ENCODE measurements around the gene NOTCH4. TPM values are rescaled to one million over a fixed set of nuclear protein-coding genes. Genes with fewer than 3 reads are reported as not detected.
A peak's percentile ranks its signal among the peaks of the same experiment; 100 is the strongest.

Gene NOTCH4
- total and polyA plus RNA-seq, 2 experiments from 2014 or later, result 0.65 to 1.2 TPM

GRCh38 chr6:32181148-32181702 is 42.6 kb downstream of the NOTCH4 start:
- peaks cover 14% of the 10 kb centered on the region for H3F3A ChIP-seq (ENCODE audit: insufficient read depth)
- no peaks in the 10 kb centered on the region for H4K20me1 ChIP-seq (ENCODE audit: insufficient read depth)
- H3K9me2 ChIP-seq (ENCODE audit: insufficient read depth), result no peaks in the 10 kb centered on the region
- H3K4me3 ChIP-seq, result no peak overlapping the region
- WGBS, 2 experiments (ENCODE audit: low coverage in 1 of 2, low lambda C conversion rate in 2 of 2, missing lambda C conversion rate in 2 of 2), result 87 to 93% methylated on average over 15 of the region's 15 CpGs
- H3K36me3 ChIP-seq (ENCODE audit: low read depth), result no peaks in the 10 kb centered on the region
- peaks cover 14% of the 10 kb centered on the region for H3K4me1 ChIP-seq (ENCODE audit: insufficient read depth)
- no peak overlapping the region for H2AFZ ChIP-seq
- H3K27me3 ChIP-seq (replicated peaks; ENCODE audit: insufficient read depth), result no peaks in the 10 kb centered on the region
- no peak overlapping the region for H3K27ac ChIP-seq
- H3K9me3 ChIP-seq (ENCODE audit: low read depth), result no peaks in the 10 kb centered on the region
- TF ChIP-seq EZH2 (IDR thresholded peaks at IDR 0.05; ENCODE audit: insufficient read depth, poor library complexity, severe bottlenecking) (no peak), EZH2phosphoT487 (IDR thresholded peaks at IDR 0.05; ENCODE audit: insufficient read depth, low read depth) (no peak)
- peaks cover 21% of the 10 kb centered on the region for H3K79me2 ChIP-seq (ENCODE audit: insufficient read depth)
- H3K9ac ChIP-seq, result no peak overlapping the region
- no peak for DNase-seq
- in situ Hi-C loops (cut with MboI), result no loop called here
- H3K4me2 ChIP-seq (ENCODE audit: unreplicated experiment), result no peak overlapping the region

GRCh38 chr6:32179766-32180405 is 44.0 kb downstream of the NOTCH4 start:
- no peaks in the 10 kb centered on the region for H4K20me1 ChIP-seq (ENCODE audit: insufficient read depth)
- no peak for DNase-seq
- no peak overlapping the region for H2AFZ ChIP-seq
- WGBS, 2 experiments (ENCODE audit: low coverage in 1 of 2, low lambda C conversion rate in 2 of 2, missing lambda C conversion rate in 2 of 2), result 78 to 79% methylated on average over 10 of the region's 10 CpGs
- H3K4me2 ChIP-seq (ENCODE audit: unreplicated experiment), result no peak overlapping the region
- peaks cover 13% of the 10 kb centered on the region for H3F3A ChIP-seq (ENCODE audit: insufficient read depth)
- H3K4me3 ChIP-seq, result no peak overlapping the region
- no peaks in the 10 kb centered on the region for H3K9me2 ChIP-seq (ENCODE audit: insufficient read depth)
- H3K9me3 ChIP-seq (ENCODE audit: low read depth), result no peaks in the 10 kb centered on the region
- H3K9ac ChIP-seq, result no peak overlapping the region
- no peak for TF ChIP-seq EZH2phosphoT487 (IDR thresholded peaks at IDR 0.05; ENCODE audit: insufficient read depth, low read depth)
- TF ChIP-seq EZH2 (IDR thresholded peaks at IDR 0.05; ENCODE audit: insufficient read depth, poor library complexity, severe bottlenecking), result no peak
- H3K36me3 ChIP-seq (ENCODE audit: low read depth), result no peaks in the 10 kb centered on the region
- no peak overlapping the region for H3K27ac ChIP-seq
- in situ Hi-C loops (cut with MboI), result no loop called here
- H3K79me2 ChIP-seq (ENCODE audit: insufficient read depth), result peaks cover 29% of the 10 kb centered on the region
- H3K27me3 ChIP-seq (replicated peaks; ENCODE audit: insufficient read depth), result no peaks in the 10 kb centered on the region
- H3K4me1 ChIP-seq (ENCODE audit: insufficient read depth), result peaks cover 14% of the 10 kb centered on the region

- Histone ChIP-seq H3F3A (ENCODE audit: insufficient read depth) (peaks cover 13% of the 10 kb centered on the region), H3K79me2 (ENCODE audit: insufficient read depth) (peaks cover 34% of the 10 kb centered on the region), H3K27me3 (replicated peaks; ENCODE audit: insufficient read depth) (no peaks in the 10 kb centered on the region), H3K9me3 (ENCODE audit: low read depth) (no peaks in the 10 kb centered on the region), H3K27ac (peak overlapping the region; percentile 92), H3K4me1 (ENCODE audit: insufficient read depth) (peaks cover 18% of the 10 kb centered on the region), H3K4me2 (ENCODE audit: unreplicated experiment) (peak overlapping the region; percentile 87), H3K9ac (peak overlapping the region; percentile 96), H2AFZ (peak overlapping the region; percentile 83), H4K20me1 (ENCODE audit: insufficient read depth) (no peaks in the 10 kb centered on the region), H3K4me3 (peak overlapping the region; percentile 92), H3K9me2 (ENCODE audit: insufficient read depth) (no peaks in the 10 kb centered on the region), H3K36me3 (ENCODE audit: low read depth) (no peaks in the 10 kb centered on the region)
- in situ Hi-C loops (cut with MboI), result no loop called here
- TF ChIP-seq EZH2phosphoT487 (IDR thresholded peaks at IDR 0.05; ENCODE audit: insufficient read depth, low read depth), result no peak
- 3 to 8% methylated on average over 13 to 24 of the region's 24 CpGs for WGBS, 2 experiments (ENCODE audit: low coverage in 1 of 2, low lambda C conversion rate in 2 of 2, missing lambda C conversion rate in 2 of 2)
- DNase-seq, result peak; percentile 53
Measured at GRCh38 chr6:32178547-32179440, 45.1 kb downstream of the NOTCH4 start.

GRCh38 chr6:32177788-32178546 is 45.9 kb downstream of the NOTCH4 start, which contains the start of gene RNF5:
RNF5 (plus strand) TSS chr6:32178405; CDS start chr6:32178512, 107 bp downstream.
- 1% methylated on average over 31 to 33 of the region's 33 CpGs for WGBS, 2 experiments (ENCODE audit: low coverage in 1 of 2, low lambda C conversion rate in 2 of 2, missing lambda C conversion rate in 2 of 2)
- no peak for TF ChIP-seq EZH2 (IDR thresholded peaks at IDR 0.05; ENCODE audit: insufficient read depth, poor library complexity, severe bottlenecking)
- TF ChIP-seq EZH2phosphoT487 (IDR thresholded peaks at IDR 0.05; ENCODE audit: insufficient read depth, low read depth), result no peak
- in situ Hi-C loops (cut with MboI), result no loop called here
- no peaks in the 10 kb centered on the region for H3K36me3 ChIP-seq (ENCODE audit: low read depth)
- peak within 1 kb of the TSS; percentile 92 for H3K27ac ChIP-seq
- peak within 1 kb of the TSS; percentile 83 for H2AFZ ChIP-seq
- H3K9me3 ChIP-seq (ENCODE audit: low read depth), result no peaks in the 10 kb centered on the region
- H3K9ac ChIP-seq, result peak within 1 kb of the TSS; percentile 96
- no peaks in the 10 kb centered on the region for H3K27me3 ChIP-seq (replicated peaks; ENCODE audit: insufficient read depth)
- DNase-seq, result peak; percentile 100
- H3K4me3 ChIP-seq, result peak within 1 kb of the TSS; percentile 92
- H3K4me1 ChIP-seq (ENCODE audit: insufficient read depth), result peaks cover 18% of the 10 kb centered on the region
- peak within 1 kb of the TSS; percentile 87 for H3K4me2 ChIP-seq (ENCODE audit: unreplicated experiment)
- no peaks in the 10 kb centered on the region for H3K9me2 ChIP-seq (ENCODE audit: insufficient read depth)
- no peaks in the 10 kb centered on the region for H4K20me1 ChIP-seq (ENCODE audit: insufficient read depth)
- H3K79me2 ChIP-seq (ENCODE audit: insufficient read depth), result peaks cover 43% of the 10 kb centered on the region
- peaks cover 13% of the 10 kb centered on the region for H3F3A ChIP-seq (ENCODE audit: insufficient read depth)
